KMS-11 (cell line): Measurements from ENCODE around the gene CACNB4.

Experiments
- H2AFZ ChIP-seq: fragments of 200-600 bp; sonication (generic); 2 replicates; pipeline ENCODE4 v1.6.1; 2016; ENCODE audit warnings: antibody characterized with exemption, mixed run types, low read depth
- H3K27ac ChIP-seq: fragments of 200-600 bp; sonication (generic); 2 replicates; pipeline ENCODE4 v1.6.1; 2016; ENCODE audit warnings: mild to moderate bottlenecking, mixed run types
- H3K27me3 ChIP-seq: fragments of 200-600 bp; sonication (generic); 2 replicates; pipeline ENCODE4 v1.6.1; 2017; ENCODE audit warnings: mild to moderate bottlenecking, low read depth, mixed run types, moderate library complexity; ENCODE audit not compliant: insufficient read depth
- H3K36me3 ChIP-seq: fragments of 200-600 bp; sonication (generic); 2 replicates; pipeline ENCODE4 v1.6.1; 2017; ENCODE audit warnings: mild to moderate bottlenecking, mixed run types; ENCODE audit not compliant: insufficient read depth
- H3K4me1 ChIP-seq: fragments of 200-600 bp; sonication (generic); 2 replicates; pipeline ENCODE4 v1.6.1; 2016; ENCODE audit warnings: mild to moderate bottlenecking, low read depth, mixed run types; ENCODE audit not compliant: poor library complexity, severe bottlenecking
- H3K4me2 ChIP-seq: fragments of 200-600 bp; sonication (generic); 2 replicates; pipeline ENCODE4 v1.7.0; 2016; ENCODE audit warnings: mild to moderate bottlenecking, mixed run types
- H3K4me3 ChIP-seq: fragments of 200-600 bp; sonication (generic); IDR thresholded peaks from 2 replicates; pipeline ENCODE4 v1.6.1; 2017; ENCODE audit warnings: low read depth, low read length, mixed read lengths; ENCODE audit not compliant: insufficient read depth
- H3K79me2 ChIP-seq: fragments of 200-600 bp; sonication (generic); 2 replicates; pipeline ENCODE4 v1.6.1; 2016; ENCODE audit warnings: low read depth, mixed run types; ENCODE audit not compliant: insufficient read depth
- H3K9ac ChIP-seq: fragments of 200-600 bp; sonication (generic); 2 replicates; pipeline ENCODE4 v1.6.1; 2016; ENCODE audit warnings: mild to moderate bottlenecking, mixed run types
- H4K20me1 ChIP-seq: fragments of 200-600 bp; sonication (generic); 2 replicates; pipeline ENCODE4 v1.6.1; 2016; ENCODE audit warnings: mild to moderate bottlenecking, mixed run types; ENCODE audit not compliant: insufficient read depth
- TF ChIP-seq, protein P1 (sequence below): fragments of 200-600 bp; sonication (generic); conservative IDR thresholded peaks from 2 replicates; pipeline ENCODE4 v1.6.1; 2017; ENCODE audit warnings: low read depth, mild to moderate bottlenecking, antibody characterized with exemption, low read length, moderate library complexity, mixed read lengths

Gene CACNB4

DNA sequence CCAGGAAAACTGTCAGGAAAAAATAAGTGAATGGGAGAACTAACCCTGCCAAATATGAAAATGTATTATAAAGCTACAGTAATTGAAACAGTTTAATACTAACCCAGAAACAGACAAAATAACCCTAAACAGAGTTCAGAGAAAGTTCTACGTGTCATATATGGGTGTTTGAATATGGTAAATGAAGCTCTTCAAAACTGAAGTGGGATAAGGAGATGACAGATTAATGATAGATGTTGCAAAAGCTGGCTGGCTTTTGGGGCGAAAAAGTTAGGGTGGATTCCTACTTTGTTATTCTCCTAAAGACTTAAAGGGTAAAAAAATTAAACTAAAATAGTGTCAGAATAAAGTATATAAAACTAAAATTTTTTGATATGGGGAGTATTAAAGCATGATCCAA lies 168.8 kb downstream of the CACNB4 start:
- H2AFZ ChIP-seq, result no peak overlapping the region
- no peaks in the 10 kb centered on the region for H3K27me3 ChIP-seq
- no peak overlapping the region for H3K4me2 ChIP-seq
- H3K9ac ChIP-seq, result no peak overlapping the region
- H3K4me1 ChIP-seq, result no peaks in the 10 kb centered on the region
- TF ChIP-seq, protein P1, sequence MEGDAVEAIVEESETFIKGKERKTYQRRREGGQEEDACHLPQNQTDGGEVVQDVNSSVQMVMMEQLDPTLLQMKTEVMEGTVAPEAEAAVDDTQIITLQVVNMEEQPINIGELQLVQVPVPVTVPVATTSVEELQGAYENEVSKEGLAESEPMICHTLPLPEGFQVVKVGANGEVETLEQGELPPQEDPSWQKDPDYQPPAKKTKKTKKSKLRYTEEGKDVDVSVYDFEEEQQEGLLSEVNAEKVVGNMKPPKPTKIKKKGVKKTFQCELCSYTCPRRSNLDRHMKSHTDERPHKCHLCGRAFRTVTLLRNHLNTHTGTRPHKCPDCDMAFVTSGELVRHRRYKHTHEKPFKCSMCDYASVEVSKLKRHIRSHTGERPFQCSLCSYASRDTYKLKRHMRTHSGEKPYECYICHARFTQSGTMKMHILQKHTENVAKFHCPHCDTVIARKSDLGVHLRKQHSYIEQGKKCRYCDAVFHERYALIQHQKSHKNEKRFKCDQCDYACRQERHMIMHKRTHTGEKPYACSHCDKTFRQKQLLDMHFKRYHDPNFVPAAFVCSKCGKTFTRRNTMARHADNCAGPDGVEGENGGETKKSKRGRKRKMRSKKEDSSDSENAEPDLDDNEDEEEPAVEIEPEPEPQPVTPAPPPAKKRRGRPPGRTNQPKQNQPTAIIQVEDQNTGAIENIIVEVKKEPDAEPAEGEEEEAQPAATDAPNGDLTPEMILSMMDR, result no peak
- H3K36me3 ChIP-seq, result no peaks in the 10 kb centered on the region
- H3K79me2 ChIP-seq, result no peaks in the 10 kb centered on the region
- no peak overlapping the region for H3K27ac ChIP-seq
- H4K20me1 ChIP-seq, result no peaks in the 10 kb centered on the region
- no peak overlapping the region for H3K4me3 ChIP-seq

DNA sequence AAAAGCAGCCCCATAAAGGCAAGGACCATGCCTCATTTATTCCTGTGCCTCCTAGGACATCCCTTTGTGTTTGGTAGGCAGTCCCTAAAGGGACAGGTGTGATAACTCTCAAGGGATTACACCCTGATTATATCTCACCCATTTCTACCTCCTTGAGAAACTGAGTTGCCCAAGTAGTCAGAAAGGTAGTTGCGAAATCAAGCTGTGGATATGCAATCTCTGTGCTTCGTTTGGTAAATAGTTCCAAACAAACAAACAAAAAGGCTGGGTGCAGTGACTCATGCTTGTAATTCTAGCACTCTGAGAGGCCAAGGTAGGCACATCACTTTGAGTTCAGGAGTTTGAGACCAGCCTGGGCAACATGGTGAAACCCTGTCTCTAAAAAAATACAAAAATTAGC lies 170.5 kb downstream of the CACNB4 start:
- no peak overlapping the region for H3K27ac ChIP-seq
- no peak overlapping the region for H2AFZ ChIP-seq
- no peak overlapping the region for H3K4me3 ChIP-seq
- TF ChIP-seq, protein P1, result no peak
- no peaks in the 10 kb centered on the region for H3K27me3 ChIP-seq
- H4K20me1 ChIP-seq, result no peaks in the 10 kb centered on the region
- no peaks in the 10 kb centered on the region for H3K4me1 ChIP-seq
- H3K9ac ChIP-seq, result no peak overlapping the region
- no peaks in the 10 kb centered on the region for H3K36me3 ChIP-seq
- H3K4me2 ChIP-seq, result no peak overlapping the region
- no peaks in the 10 kb centered on the region for H3K79me2 ChIP-seq

DNA sequence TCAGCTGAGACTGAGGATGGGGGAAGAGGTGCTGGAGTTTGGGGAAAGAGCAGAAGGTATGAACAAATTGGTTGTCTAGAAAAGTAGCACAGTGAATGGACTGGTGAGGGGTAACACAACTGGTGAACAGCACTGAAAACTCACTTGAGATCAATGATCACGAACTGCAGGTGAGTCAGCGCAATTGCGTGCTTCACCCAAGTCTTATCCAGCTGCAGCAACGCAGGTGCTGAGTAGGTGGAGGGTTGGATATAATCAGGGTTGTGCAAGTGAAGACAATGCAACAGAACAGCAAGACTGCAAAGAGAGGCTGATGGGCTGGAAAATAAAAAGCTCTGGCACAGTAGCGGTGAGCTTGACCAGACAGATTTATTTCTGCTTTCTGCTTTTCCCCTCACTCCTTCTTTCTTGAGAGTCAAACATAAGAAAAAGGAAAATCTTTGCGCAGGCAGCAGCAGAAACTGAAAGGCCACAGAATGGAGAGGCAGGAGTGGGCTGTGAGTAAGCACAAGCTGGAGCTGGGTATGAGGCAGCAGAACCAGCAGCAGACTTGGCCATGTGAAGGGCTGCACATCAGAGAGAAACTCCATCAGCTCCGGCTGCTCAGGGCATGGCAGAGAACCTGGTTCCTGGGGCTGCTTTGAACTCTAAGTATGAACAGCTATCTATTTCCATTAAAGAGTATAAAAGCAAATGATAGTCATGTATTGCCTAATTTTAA lies 171.2 kb downstream of the CACNB4 start:
- Histone ChIP-seq H4K20me1 (no peaks in the 10 kb centered on the region), H3K79me2 (no peaks in the 10 kb centered on the region), H2AFZ (no peak overlapping the region), H3K36me3 (no peaks in the 10 kb centered on the region), H3K4me3 (no peak overlapping the region), H3K27me3 (no peaks in the 10 kb centered on the region), H3K9ac (no peak overlapping the region), H3K27ac (no peak overlapping the region), H3K4me1 (no peaks in the 10 kb centered on the region), H3K4me2 (no peak overlapping the region)
- TF ChIP-seq, protein P1, result no peak

DNA sequence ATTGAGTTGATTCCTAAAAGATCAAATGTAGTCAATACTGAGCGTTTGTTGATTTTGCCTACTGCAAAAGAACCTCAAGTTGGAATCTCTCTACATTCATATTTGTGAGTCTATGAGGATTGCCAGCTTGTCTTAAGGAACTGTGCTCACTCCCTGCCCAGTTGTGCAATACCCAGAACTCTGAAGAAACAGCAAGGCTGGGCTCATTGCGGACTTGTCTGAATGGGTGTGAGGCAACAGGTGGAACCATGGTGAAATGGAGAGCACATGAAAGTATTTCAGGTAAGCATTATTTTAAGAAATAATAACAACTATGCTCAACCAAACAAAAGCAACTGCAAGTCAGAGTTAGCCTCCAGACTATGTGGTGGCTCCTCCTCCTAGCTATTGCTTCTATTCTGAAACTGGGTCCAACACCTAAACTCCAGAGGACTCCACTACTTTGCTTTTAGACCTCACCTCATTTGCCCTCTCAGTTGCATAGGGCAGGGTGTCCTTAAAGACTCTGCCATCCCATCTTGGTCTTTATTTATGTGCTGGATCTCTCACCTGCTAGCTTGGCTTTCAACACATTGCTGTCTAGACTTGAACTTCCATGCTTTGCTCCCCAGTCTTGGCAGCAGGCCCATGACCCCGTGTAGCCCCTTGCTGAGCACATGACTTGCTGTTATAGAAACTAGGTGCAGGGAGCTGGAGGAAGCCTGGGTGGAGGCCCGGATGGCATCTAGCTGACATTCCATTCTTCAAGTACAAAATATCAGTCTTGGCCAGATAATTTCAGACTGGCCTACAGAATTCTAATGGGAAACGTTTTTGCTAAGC lies 175.8 kb downstream of the CACNB4 start:
- TF ChIP-seq, protein P1, result no peak
- H3K9ac ChIP-seq, result no peak overlapping the region
- H4K20me1 ChIP-seq, result no peaks in the 10 kb centered on the region
- H3K27ac ChIP-seq, result no peak overlapping the region
- peaks cover 8% of the 10 kb centered on the region for H3K4me1 ChIP-seq
- H3K4me3 ChIP-seq, result no peak overlapping the region
- H3K36me3 ChIP-seq, result no peaks in the 10 kb centered on the region
- no peak overlapping the region for H2AFZ ChIP-seq
- no peak overlapping the region for H3K4me2 ChIP-seq
- H3K79me2 ChIP-seq, result no peaks in the 10 kb centered on the region
- H3K27me3 ChIP-seq, result no peaks in the 10 kb centered on the region
